GM06990 (cell line): Measurements from ENCODE around the gene PLEKHG4.

ENCODE experiments used
- DNase-seq: peaks from one replicate; pipeline ENCODE4 v3.0.0-alpha.2; 2011; ENCODE audit not compliant: insufficient read length; ENCODE audit errors: extremely low read depth
- H3K27me3 ChIP-seq: replicated peaks from 2 replicates; pipeline ENCODE4 v1.6.0; 2011; ENCODE audit warnings: low read length; ENCODE audit not compliant: control insufficient read depth, insufficient read depth
- H3K36me3 ChIP-seq: 2 replicates; pipeline ENCODE4 v1.5.1; 2011; ENCODE audit warnings: low read length; ENCODE audit not compliant: control insufficient read depth, insufficient read depth
- H3K4me3 ChIP-seq: replicated peaks from 2 replicates; pipeline ENCODE4 v1.5.1; 2011; ENCODE audit warnings: low read depth, mild to moderate bottlenecking, control low read depth, low read length
- TF ChIP-seq, protein P1 (sequence below): IDR thresholded peaks from 2 replicates; pipeline ENCODE4 v1.5.1; 2011; ENCODE audit warnings: low read length, control low read depth, mild to moderate bottlenecking, inconsistent platforms; ENCODE audit not compliant: insufficient read depth, poor library complexity, severe bottlenecking

The PLEKHG4 gene

DNA sequence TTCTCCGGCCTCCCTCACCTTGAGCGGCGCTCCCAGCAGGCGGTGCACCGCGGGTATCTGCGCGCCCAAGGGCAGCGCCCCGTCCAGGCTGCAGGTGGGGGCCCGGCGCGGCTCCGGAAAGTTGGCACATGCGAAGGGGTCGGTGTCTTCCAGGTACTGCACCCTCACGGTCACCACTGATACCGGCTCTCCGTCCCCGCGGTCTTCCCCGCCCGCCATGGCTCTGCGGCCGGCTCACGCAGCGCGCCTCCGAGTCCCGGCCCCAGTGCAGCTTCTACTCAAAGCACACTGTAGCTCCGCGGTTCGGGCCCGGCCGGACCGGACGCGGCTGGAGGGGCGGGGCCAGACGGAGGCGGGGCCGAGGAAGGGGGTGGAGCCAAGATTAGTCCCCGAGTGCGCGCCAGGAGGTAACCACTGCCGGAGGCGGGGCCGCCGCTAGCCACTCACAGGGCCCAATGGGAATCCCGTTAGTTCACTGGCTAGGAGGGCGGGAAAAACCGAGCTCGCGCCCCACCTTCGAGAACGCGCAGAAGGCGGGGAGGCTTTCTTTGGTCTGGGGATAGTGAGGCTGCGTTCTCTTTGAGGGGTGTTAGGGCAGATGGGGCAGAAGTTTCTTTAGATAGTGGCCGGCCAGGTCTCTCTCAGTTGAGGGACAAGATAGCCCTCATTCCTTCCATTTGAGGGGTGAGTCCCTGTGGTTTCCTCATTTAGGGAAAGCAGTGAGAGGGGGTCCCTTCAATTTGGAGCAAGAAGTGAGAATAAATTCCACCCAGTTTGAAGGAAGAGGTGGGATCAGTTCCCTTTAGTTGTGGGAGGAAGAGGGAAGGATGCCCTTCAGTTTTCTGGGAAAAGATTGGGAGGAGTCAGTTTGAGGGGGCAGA, 31.9 kb upstream of the PLEKHG4 start, which contains the start of gene FHOD1:
TSS of gene FHOD1 (minus strand) at position 290 of the 881 bp plus-strand sequence. CDS start at position 219, 71 bp downstream.
- TF ChIP-seq, protein P1, sequence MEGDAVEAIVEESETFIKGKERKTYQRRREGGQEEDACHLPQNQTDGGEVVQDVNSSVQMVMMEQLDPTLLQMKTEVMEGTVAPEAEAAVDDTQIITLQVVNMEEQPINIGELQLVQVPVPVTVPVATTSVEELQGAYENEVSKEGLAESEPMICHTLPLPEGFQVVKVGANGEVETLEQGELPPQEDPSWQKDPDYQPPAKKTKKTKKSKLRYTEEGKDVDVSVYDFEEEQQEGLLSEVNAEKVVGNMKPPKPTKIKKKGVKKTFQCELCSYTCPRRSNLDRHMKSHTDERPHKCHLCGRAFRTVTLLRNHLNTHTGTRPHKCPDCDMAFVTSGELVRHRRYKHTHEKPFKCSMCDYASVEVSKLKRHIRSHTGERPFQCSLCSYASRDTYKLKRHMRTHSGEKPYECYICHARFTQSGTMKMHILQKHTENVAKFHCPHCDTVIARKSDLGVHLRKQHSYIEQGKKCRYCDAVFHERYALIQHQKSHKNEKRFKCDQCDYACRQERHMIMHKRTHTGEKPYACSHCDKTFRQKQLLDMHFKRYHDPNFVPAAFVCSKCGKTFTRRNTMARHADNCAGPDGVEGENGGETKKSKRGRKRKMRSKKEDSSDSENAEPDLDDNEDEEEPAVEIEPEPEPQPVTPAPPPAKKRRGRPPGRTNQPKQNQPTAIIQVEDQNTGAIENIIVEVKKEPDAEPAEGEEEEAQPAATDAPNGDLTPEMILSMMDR: no peak
- Histone ChIP-seq H3K27me3 (no peaks in the 10 kb centered on the region), H3K4me3 (peak within 1 kb of the TSS; percentile 71), H3K36me3 (no peaks in the 10 kb centered on the region)
- peak; percentile 98 for DNase-seq

DNA sequence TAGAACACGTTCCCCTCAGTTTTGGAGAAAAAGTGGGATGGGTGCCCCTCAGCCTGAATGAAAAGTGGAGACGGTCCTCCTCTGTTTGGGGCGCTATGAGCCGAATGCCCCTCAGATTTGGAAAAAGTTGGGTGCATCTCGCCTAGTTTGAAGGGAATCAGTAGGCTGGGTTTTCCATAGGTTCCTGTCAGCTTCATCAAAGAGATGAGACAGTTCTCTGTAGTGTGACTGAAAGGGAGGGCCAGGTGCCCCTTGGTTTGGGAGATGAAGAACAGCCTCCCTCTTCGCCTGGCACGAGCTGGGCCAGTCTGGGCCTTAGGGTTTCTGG, 31.3 kb upstream of the PLEKHG4 start:
- Histone ChIP-seq H3K27me3 (no peaks in the 10 kb centered on the region), H3K4me3 (peak overlapping the region; percentile 51), H3K36me3 (no peaks in the 10 kb centered on the region; the same call in 1 of the 2 replicates)
- DNase-seq: no peak
- TF ChIP-seq, protein P1: no peak

DNA sequence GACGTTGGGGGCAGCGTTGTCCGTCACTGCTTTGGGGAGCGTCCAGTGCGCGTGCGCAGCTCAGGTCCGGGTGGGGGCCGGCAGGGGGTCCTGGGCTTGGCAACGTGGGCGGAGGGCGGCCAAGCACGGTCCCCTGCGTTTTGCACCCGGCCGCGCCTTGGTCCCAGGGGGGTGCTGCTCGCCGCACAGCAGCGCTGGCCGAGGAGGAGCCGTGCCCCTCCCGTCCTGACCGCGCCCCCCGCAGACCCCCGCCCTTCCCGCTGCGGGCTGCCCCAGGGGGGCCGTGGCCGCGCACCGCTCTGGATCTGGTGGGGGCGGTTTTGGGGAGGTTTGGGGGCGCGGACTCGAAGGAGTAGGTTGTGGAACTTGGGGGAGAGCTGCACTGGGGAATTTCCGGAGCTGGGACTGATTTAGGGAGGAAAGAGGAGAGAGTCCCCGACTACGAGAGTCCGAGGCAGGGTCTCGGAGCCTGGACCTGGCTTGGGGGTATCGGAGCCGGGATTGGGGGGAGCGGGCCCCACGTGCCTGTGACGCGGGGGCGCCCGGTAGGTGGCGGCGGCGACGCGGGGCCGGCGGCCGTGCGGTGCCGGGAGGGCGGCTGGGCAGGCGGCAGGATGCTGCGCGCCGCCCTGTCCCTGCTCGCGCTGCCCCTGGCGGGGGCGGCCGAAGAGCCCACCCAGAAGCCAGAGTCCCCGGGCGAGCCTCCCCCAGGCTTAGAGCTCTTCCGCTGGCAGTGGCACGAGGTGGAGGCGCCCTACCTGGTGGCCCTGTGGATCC, 30.7 kb upstream of the PLEKHG4 start, which contains the start of gene SLC9A5:
TSS of gene SLC9A5 (plus strand) at position 579 of the 777 bp plus-strand sequence. CDS start at position 615, 36 bp downstream.
- H3K27me3 ChIP-seq: no peaks in the 10 kb centered on the region
- DNase-seq: peak; percentile 69
- H3K36me3 ChIP-seq: no peaks in the 10 kb centered on the region; the same call in 1 of the 2 replicates
- TF ChIP-seq, protein P1: no peak
- H3K4me3 ChIP-seq: peak within 1 kb of the TSS; percentile 51

DNA sequence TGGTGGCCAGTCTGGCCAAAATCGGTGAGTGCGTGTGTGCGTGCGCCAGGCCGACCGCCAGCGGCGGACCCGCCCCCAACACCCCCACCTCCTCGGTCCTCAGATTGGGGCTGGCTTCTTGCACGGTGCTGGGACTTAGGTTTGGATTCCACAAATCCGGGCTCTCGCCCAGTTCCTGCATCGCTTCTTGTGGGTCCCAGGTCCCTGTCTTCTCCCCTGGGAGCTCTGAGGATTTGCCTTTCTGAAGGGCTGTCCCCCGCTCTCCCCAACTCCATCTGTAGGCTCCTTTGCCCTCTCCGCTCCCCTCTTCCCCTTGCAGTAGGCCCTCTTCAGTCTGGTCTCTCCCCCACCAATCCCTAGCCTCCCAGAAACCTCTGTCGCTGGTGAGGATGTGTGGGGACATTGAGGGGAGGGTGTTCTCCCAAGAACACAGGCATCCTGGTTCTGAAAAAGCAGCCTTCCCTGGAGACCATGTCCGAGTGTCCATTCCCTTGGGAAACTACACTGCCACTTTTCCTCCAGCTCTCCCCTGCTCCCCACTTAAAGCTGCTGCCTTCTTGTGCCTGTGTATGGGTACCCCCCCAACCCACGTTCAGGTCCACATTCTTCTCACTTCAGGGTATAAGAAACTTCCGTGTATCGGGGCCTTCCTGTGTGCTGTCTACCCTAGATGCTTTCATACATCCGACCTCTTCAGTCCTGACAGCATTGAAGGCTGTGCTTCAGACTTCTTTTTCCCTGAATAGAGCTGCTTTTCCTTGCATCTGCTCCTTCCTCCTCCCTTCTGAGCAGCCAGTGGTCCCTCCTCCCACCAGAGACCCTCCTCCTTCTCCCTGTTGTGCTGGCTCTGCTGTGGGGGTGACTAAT, 29.9 kb upstream of the PLEKHG4 start:
- peak overlapping the region; percentile 51 for H3K4me3 ChIP-seq
- H3K27me3 ChIP-seq: no peaks in the 10 kb centered on the region
- H3K36me3 ChIP-seq: no peaks in the 10 kb centered on the region; the same call in 1 of the 2 replicates
- TF ChIP-seq, protein P1: no peak
- no peak for DNase-seq

DNA sequence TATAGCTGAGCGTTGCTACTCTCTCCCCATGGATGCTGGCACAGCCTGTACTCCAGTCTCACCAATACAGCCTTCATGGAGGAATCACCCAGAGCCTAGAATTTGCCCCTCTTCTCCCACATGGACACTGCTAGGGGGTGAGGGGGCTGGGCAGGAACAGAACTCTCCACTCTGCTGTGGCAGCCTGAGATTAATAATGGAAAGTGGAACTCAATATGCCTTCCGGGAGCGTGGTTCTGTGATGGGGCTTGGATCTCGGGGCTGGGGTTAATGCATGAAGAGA, 29.3 kb upstream of the PLEKHG4 start:
- Histone ChIP-seq H3K36me3 (no peaks in the 10 kb centered on the region; the same call in 1 of the 2 replicates), H3K27me3 (no peaks in the 10 kb centered on the region), H3K4me3 (no peak overlapping the region)
- TF ChIP-seq, protein P1: no peak
- DNase-seq: no peak
